GM12865 (cell line): Measurements from ENCODE around the gene FHOD1.
A peak's percentile ranks its signal among the peaks of the same experiment; 100 is the strongest.

Experiments
- DNase-seq: peaks from one replicate; pipeline ENCODE4 v3.0.0; 2010; ENCODE audit warnings: low read depth
- H3K4me3 ChIP-seq: 2 replicates; pipeline ENCODE4 v1.5.1; 2011; ENCODE audit warnings: mild to moderate bottlenecking, low read depth, low read length, control low read depth
- TF ChIP-seq, protein P1 (sequence below): IDR thresholded peaks from 2 replicates; pipeline ENCODE4 v1.5.1; 2011; ENCODE audit warnings: low read length, control low read depth, low read depth, inconsistent platforms; ENCODE audit not compliant: insufficient read depth; ENCODE audit errors: missing control alignments

The FHOD1 gene

DNA sequence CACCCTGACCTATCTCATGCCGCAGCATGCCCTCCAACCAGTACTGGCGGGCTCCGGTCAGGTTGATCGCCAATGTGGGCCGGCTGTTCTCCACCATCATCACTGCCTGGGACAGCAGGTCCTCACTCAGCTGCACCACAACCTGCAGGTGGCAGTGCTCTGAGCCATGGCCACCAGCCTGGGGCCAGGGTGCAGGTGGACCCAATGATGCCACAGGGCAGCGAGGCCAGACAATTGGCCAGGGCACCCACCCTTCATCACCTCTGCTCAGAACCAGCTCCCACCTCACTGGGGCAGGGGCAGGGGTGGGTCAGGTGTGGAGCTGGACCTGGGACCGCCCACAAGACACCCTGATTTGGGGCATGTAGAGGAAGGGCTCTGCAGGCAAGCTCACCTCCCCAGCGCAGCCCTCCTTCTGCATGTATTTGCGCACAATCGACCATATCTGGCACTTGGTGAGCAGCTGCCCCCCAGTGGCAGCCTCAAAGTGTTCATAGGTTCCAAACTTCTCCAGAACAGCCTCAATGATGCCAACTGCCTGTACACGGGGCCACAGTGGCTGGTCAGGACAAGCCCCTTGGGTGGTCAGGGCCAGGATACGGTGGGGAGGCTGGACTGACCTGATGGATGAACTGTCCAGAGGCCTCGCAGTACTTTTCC, 67.7 kb downstream of the FHOD1 start:
- TF ChIP-seq, protein P1, sequence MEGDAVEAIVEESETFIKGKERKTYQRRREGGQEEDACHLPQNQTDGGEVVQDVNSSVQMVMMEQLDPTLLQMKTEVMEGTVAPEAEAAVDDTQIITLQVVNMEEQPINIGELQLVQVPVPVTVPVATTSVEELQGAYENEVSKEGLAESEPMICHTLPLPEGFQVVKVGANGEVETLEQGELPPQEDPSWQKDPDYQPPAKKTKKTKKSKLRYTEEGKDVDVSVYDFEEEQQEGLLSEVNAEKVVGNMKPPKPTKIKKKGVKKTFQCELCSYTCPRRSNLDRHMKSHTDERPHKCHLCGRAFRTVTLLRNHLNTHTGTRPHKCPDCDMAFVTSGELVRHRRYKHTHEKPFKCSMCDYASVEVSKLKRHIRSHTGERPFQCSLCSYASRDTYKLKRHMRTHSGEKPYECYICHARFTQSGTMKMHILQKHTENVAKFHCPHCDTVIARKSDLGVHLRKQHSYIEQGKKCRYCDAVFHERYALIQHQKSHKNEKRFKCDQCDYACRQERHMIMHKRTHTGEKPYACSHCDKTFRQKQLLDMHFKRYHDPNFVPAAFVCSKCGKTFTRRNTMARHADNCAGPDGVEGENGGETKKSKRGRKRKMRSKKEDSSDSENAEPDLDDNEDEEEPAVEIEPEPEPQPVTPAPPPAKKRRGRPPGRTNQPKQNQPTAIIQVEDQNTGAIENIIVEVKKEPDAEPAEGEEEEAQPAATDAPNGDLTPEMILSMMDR = no peak
- peak; percentile 43 for DNase-seq

More for the DNA sequence above, 67.7 kb downstream of the FHOD1 start:
- H3K4me3 ChIP-seq = no peak overlapping the region
